ENCODE results near the gene ADAMTS12. TPM values are rescaled to one million over a fixed set of nuclear protein-coding genes. Genes with fewer than 3 reads are reported as not detected.
"Not testable (repeated sequence)": the region's sequence is repeated elsewhere in the genome, so short reads cannot be mapped to it uniquely, and the experiment has no call there.

ADAMTS12 gene
- total RNA-seq, 1 donor = under 0.01 TPM

DNA sequence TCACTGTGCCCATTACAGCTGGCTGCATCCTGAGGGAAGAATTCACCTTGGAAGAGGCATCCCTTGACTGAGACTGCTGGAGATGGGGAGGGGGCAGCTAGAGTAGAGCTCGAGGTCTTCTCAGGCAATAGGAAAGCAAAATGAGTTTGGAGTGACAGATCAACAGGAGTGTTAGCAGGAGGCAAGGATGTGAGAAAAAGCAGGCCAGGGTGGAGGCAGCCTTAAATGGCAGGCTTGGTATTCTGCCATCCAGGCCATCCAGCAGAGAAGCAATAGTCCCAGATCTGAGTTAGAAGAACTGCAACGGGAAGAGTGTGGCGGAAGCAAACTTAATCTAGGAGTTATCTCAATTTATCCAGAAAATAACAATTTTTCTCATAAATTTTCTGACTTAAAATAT lies 6.1 kb downstream of the ADAMTS12 start:
- Histone ChIP-seq H3K4me3 (ENCODE audit: low read length) (no peak overlapping the region), H3K9me3 (ENCODE audit: low read depth, low read length) (no peaks in the 10 kb centered on the region), H3K4me1 (ENCODE audit: insufficient read depth, low read length) (no peaks in the 10 kb centered on the region), H3K27me3 (ENCODE audit: insufficient read depth, low read length) (peaks cover 12% of the 10 kb centered on the region)

DNA sequence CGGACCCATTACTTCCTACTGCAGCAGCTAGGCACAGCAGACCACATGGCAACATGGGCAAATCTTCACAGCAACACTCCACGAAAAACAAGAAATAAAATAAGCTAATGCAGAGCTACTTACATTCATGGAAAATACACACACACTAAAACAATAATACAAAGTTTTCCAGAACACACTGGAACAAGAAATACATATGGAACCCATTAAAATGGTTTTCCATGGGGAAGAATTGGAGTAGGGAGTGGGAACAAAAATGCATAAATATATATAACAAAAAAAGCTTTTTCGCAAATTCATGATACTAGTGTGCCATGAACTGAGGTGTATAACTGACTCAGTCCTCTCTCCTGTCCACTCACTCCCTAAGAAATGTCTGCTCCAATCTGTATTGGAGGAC lies 8.3 kb downstream of the ADAMTS12 start:
- Histone ChIP-seq H3K4me3 (ENCODE audit: low read length) (no peak overlapping the region), H3K4me1 (ENCODE audit: insufficient read depth, low read length) (no peaks in the 10 kb centered on the region), H3K9me3 (ENCODE audit: low read depth, low read length) (no peaks in the 10 kb centered on the region), H3K27me3 (ENCODE audit: insufficient read depth, low read length) (peaks cover under 1% of the 10 kb centered on the region)

DNA sequence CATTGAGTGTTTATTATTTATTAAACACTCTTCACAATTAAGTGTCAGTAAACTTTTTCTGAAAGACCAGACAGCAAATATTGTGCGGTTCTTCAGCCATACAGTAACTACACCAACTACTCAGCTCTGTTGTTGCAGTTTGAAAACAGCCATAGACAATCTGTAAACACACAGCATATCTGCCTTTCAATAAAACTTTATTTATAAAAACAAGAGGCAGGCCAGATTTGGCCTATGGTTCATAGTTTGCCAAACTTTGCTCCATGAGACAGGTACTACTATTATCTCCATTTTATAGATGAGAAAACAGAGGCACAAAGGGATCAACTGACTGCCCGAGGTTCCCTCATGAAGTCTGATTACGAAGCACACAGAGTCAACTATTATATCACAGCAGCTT lies 11.5 kb downstream of the ADAMTS12 start:
- Histone ChIP-seq H3K9me3 (ENCODE audit: low read depth, low read length) (no peaks in the 10 kb centered on the region), H3K4me1 (ENCODE audit: insufficient read depth, low read length) (no peaks in the 10 kb centered on the region), H3K27me3 (ENCODE audit: insufficient read depth, low read length) (no peaks in the 10 kb centered on the region), H3K4me3 (ENCODE audit: low read length) (no peak overlapping the region)

DNA sequence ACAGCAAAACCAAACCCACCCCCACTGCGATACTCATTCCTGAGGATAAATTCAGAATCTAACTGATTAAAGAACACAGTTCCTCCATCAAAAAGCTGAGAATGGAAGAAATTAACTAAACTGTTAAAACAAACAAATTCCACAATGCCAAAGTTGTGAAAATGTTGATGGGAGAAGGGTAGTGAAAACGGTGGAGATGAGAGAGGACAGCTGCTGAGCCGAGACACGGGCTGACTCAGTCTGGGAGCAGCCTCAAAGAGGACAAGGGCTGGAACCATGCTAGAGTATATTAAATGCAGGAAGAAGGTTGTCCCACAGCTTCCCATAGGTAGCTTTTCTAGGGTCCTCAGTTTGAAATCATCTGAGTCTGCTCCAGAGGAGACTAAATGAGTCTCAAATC lies 14.3 kb downstream of the ADAMTS12 start:
- H3K4me1 ChIP-seq (ENCODE audit: insufficient read depth, low read length) = no peaks in the 10 kb centered on the region
- H3K4me3 ChIP-seq (ENCODE audit: low read length) = no peak overlapping the region
- H3K9me3 ChIP-seq (ENCODE audit: low read depth, low read length) = no peaks in the 10 kb centered on the region
- H3K27me3 ChIP-seq (ENCODE audit: insufficient read depth, low read length) = no peaks in the 10 kb centered on the region

DNA sequence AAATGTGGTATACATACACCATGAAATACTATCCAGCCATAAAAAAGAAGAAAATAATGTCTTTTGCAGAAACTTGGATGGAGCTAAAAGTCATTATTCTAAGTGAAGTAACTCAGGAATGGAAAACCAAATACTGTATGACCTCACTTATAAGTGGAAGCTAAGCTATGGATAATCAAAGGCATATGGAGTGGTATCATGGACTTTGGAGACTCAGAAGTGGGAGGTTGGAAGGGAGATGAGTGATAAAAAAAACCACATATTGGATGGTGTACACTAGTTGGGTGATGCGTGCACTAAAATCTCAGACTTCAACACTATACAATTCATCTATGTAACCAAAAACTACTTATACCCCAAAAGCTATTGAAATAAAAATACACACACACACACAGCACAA lies 24.5 kb downstream of the ADAMTS12 start:
- Histone ChIP-seq H3K4me3 (ENCODE audit: low read length) (no peak overlapping the region), H3K27me3 (ENCODE audit: insufficient read depth, low read length) (no peaks in the 10 kb centered on the region), H3K9me3 (ENCODE audit: low read depth, low read length) (no peaks in the 10 kb centered on the region), H3K4me1 (ENCODE audit: insufficient read depth, low read length) (no peaks in the 10 kb centered on the region)

DNA sequence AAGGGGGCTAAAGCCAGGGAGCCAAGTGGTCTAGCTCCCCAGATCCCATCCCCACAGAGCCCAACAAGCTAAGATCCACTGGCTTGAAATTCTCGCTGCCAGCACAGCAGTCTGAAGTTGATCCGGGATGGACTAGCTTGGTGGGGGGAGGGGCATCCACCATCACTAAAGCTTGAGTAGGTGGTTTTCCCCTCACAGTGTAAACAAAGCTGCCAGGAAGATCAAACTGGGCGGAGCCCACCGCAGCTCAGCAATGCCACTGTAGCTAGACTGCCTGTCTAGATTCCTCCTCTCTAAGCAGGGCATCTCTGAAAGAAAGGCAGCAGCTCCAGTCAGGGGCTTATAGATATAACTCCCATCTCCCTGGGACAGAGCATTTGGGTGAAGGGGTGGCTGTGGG lies 32.6 kb downstream of the ADAMTS12 start:
- H3K4me3 ChIP-seq (ENCODE audit: low read length); H3K4me1 ChIP-seq (ENCODE audit: insufficient read depth, low read length); H3K27me3 ChIP-seq (ENCODE audit: insufficient read depth, low read length); H3K9me3 ChIP-seq (ENCODE audit: low read depth, low read length): not testable (repeated sequence)

DNA sequence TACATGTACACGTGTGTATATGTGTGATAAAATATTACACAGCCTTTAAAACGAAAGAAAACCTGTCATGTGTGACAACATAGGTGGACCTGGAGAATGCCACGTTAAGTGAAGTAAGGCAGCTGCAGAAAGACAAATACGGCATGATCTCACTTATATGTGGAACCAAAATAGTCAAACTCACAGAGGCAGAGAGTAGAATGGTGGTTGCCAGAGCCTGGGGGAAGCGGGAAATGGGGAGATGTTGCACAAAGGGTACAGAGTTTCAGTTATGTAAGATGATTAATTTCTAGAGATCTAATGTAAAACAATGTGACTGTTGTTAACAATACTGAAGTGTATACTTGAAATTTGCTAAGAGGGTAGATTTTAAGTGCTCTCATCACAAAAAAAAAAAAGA lies 34.8 kb downstream of the ADAMTS12 start:
- Histone ChIP-seq H3K9me3 (ENCODE audit: low read depth, low read length) (no peaks in the 10 kb centered on the region), H3K4me3 (ENCODE audit: low read length) (no peak overlapping the region), H3K4me1 (ENCODE audit: insufficient read depth, low read length) (no peaks in the 10 kb centered on the region), H3K27me3 (ENCODE audit: insufficient read depth, low read length) (no peaks in the 10 kb centered on the region)

DNA sequence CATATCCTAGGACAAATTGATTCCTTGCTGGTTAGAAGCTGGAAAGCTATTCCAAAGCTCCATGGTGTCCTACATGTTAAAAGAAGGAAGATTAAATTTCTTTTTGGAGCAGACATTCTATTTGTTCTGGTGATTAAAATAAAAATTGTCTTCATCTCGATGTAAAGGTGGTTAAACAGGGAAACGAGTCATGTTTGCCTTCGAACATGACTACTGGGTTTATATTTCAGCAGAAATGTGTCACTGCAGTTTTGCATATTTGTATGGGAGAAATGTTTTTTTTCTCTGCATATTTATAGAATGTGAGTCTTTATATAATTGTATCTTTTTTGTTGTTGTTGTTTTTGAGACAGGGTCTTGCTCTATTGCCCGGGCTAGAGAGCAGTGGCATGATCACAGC lies 36.4 kb downstream of the ADAMTS12 start:
- no peaks in the 10 kb centered on the region for H3K9me3 ChIP-seq (ENCODE audit: low read depth, low read length)

DNA sequence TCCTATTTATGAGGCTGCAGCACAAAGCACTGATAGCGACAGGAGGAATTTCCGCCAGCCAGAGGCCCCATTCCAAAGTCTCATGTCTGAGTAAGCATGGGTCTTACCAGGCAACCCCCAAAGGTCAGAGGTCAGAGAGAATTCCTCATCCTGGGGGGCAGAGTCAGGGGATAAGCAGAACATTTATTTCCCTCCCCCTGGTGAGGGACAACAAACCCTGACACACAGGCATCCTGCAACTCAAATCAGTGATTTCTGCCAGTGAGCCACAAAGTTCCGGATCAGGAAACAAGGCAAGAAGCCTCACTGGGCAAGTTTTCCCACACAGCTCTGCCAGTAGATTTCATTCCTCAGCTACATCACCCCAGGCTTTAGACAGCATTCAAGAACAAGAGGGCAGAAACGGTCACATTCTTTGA lies 37.0 kb downstream of the ADAMTS12 start:
- no peaks in the 10 kb centered on the region for H3K9me3 ChIP-seq (ENCODE audit: low read depth, low read length)
- no peak overlapping the region for H3K4me3 ChIP-seq (ENCODE audit: low read length)
- no peaks in the 10 kb centered on the region for H3K4me1 ChIP-seq (ENCODE audit: insufficient read depth, low read length)
- H3K27me3 ChIP-seq (ENCODE audit: insufficient read depth, low read length) = no peaks in the 10 kb centered on the region

More for the DNA sequence above, 36.4 kb downstream of the ADAMTS12 start:
- Histone ChIP-seq H3K4me3 (ENCODE audit: low read length) (no peak overlapping the region), H3K27me3 (ENCODE audit: insufficient read depth, low read length) (no peaks in the 10 kb centered on the region), H3K4me1 (ENCODE audit: insufficient read depth, low read length) (no peaks in the 10 kb centered on the region)

DNA sequence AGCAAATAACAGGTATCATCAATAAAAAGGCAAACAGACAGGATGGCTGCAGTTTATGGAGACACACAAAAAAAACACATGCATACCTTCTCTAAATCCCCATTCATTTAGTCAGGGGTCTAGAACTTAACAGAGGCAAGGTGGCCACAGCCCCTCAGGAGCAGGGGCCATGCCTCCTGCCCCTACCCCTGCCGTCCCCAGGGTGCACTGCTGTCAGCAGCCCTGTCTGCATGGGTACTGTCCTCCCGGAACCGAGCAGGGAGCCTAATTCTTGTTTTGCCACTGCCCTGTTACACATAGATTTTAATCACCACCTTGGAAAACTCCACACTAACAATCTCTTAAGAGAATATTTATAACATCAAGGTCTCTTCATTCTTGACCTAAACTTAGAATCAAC lies 39.0 kb downstream of the ADAMTS12 start:
- Histone ChIP-seq H3K4me1 (ENCODE audit: insufficient read depth, low read length) (no peaks in the 10 kb centered on the region), H3K9me3 (ENCODE audit: low read depth, low read length) (no peaks in the 10 kb centered on the region), H3K4me3 (ENCODE audit: low read length) (no peak overlapping the region), H3K27me3 (ENCODE audit: insufficient read depth, low read length) (no peaks in the 10 kb centered on the region)

DNA sequence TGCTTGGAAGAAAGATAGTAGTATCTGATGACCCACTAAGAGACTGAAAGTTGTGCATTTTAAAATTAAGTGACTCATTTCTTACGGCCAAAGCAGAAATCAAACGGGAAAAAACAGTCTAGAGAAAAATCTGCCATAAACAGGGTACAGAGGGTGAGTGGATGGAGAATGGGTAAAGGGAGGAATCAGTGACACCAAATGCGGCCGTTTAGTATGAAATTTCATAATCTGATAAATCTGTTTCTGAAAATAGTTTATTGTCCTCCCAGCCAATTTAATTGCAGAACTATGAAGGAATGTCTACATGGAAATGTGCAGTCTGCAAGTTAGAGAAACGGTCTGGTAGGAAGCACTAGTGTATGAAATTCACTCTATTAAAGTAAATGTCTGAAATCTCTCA lies 39.5 kb downstream of the ADAMTS12 start:
- H3K27me3 ChIP-seq (ENCODE audit: insufficient read depth, low read length) = no peaks in the 10 kb centered on the region
- no peaks in the 10 kb centered on the region for H3K9me3 ChIP-seq (ENCODE audit: low read depth, low read length)
- H3K4me3 ChIP-seq (ENCODE audit: low read length) = no peak overlapping the region
- H3K4me1 ChIP-seq (ENCODE audit: insufficient read depth, low read length) = no peaks in the 10 kb centered on the region

DNA sequence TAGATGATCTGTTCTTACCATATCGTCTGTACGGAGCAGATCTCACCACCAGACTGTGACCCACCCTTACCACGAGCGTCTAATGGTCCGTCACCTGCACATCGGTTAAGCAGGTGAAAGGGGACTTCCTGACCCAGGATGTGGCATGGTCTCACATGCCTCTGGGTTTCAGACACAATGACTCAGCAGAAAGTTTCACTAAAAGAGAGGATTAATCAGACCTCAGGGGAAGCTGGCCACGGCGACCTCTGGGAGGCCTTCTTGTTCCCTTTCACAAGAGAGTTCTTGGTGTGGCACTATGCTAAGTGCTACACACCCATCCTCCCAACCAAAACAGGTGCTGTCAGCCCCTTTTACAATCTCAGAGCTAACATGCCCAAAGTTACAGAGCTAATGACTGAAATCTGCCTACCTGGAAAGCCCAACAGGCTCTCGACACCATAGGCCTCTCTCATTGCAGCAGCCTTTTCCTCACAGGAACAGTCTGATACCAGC lies 41.6 kb downstream of the ADAMTS12 start:
- Histone ChIP-seq H3K4me3 (ENCODE audit: low read length) (no peak overlapping the region), H3K9me3 (ENCODE audit: low read depth, low read length) (no peaks in the 10 kb centered on the region), H3K27me3 (ENCODE audit: insufficient read depth, low read length) (no peaks in the 10 kb centered on the region), H3K4me1 (ENCODE audit: insufficient read depth, low read length) (no peaks in the 10 kb centered on the region)

DNA sequence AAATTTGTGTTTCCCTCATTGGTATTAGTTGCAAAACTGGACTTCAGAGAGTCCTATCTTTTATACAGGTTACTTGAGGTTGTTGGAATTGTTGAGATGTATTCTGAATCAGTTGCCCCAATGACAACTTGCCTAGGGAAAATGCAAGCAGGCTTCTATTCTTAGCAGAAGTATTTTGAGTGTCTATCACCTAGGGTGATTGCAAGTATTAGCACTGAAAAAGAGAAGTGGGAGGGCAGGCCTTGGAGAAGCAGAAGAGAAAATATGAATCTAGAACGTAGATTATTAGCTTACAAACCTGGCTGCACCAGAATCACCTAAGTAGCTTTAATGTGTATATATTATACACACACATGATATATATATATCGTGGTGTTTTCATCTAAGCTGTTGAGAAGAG lies 43.2 kb downstream of the ADAMTS12 start:
- H3K27me3 ChIP-seq (ENCODE audit: insufficient read depth, low read length) = no peaks in the 10 kb centered on the region
- H3K4me3 ChIP-seq (ENCODE audit: low read length) = no peak overlapping the region
- no peaks in the 10 kb centered on the region for H3K4me1 ChIP-seq (ENCODE audit: insufficient read depth, low read length)
- no peaks in the 10 kb centered on the region for H3K9me3 ChIP-seq (ENCODE audit: low read depth, low read length)

DNA sequence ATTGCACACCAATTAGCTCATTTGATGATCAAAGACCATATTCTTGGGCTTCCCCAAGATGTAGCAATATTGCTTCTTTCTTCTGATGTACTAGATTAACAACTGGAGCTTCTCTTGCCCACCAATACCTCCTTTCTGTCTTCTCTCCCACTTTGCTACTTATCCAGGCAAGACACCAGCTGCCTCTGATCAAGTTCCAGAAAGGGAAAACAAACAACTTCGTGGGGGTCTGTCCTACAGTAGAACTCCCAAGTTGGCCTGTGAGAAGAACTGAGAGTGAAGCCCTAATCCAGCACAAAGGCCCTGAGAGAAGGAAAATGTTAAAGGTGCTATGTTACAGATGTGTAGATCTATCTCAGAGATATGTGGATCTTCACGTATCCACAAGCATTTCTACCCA lies 44.9 kb downstream of the ADAMTS12 start:
- H3K27me3 ChIP-seq (ENCODE audit: insufficient read depth, low read length) = no peaks in the 10 kb centered on the region
- H3K4me3 ChIP-seq (ENCODE audit: low read length) = no peak overlapping the region
- H3K9me3 ChIP-seq (ENCODE audit: low read depth, low read length) = no peaks in the 10 kb centered on the region
- H3K4me1 ChIP-seq (ENCODE audit: insufficient read depth, low read length) = no peaks in the 10 kb centered on the region

DNA sequence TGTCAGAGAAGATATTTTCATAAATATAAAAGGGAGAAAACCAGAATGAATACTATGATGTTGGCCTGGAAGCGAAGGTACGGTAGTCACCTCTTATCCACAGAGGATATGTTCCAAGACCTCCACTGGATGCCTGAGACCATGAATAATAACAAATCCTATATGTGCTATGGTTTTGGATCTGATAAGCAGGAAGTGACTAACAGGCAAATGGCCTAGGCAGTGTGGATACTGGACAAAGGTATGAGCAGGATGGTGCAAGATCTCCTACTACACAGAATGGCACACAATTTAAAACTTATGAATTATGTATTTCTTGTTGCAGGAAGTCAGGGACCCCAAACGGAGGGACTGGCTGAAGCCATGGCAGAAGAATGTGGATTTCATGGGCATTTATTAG lies 48.2 kb downstream of the ADAMTS12 start:
- Histone ChIP-seq H3K27me3 (ENCODE audit: insufficient read depth, low read length) (no peaks in the 10 kb centered on the region), H3K4me1 (ENCODE audit: insufficient read depth, low read length) (no peaks in the 10 kb centered on the region), H3K4me3 (ENCODE audit: low read length) (no peak overlapping the region), H3K9me3 (ENCODE audit: low read depth, low read length) (no peaks in the 10 kb centered on the region)

DNA sequence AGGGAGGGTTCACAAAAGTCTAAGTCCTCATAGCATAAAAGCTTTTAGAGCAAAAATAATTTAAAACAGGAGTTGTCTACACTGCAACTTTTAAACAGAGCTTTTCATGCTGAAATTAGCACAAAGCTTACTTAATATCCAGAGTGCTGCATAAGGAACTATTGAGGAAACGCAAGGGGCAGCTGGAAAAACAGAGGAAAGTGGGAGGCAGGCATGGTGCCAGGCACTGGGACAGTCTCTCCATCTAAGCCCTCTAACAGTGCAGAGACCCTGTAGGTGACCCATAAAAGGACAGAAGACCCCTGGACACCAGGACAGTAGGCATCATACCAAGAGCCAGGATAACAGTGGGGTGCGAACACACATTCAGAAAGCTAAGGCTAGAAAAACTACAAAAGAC lies 49.3 kb downstream of the ADAMTS12 start:
- Histone ChIP-seq H3K4me1 (ENCODE audit: insufficient read depth, low read length) (no peaks in the 10 kb centered on the region), H3K4me3 (ENCODE audit: low read length) (no peak overlapping the region), H3K9me3 (ENCODE audit: low read depth, low read length) (no peaks in the 10 kb centered on the region), H3K27me3 (ENCODE audit: insufficient read depth, low read length) (no peaks in the 10 kb centered on the region)

DNA sequence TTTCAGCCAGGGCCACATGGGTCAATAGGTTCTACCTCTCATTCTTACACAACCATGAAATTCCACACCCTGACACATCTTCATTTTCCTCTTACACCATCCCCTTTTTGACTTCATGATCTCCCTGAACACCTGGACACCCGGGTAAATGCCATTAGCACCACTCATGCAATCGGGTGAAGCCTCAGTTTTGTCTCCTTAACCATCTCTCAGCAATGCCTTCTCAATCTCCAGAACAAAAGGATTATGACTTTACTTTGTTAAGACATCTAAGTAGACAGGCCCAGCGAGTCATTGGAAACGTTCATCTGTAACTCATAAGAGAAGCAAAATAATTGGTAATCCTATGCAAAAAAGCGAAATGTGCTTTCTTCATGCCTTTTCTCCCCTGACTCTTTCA lies 49.9 kb downstream of the ADAMTS12 start:
- no peaks in the 10 kb centered on the region for H3K9me3 ChIP-seq (ENCODE audit: low read depth, low read length)
- H3K4me1 ChIP-seq (ENCODE audit: insufficient read depth, low read length) = no peaks in the 10 kb centered on the region
- H3K27me3 ChIP-seq (ENCODE audit: insufficient read depth, low read length) = no peaks in the 10 kb centered on the region
- no peak overlapping the region for H3K4me3 ChIP-seq (ENCODE audit: low read length)

All from mononuclear cell (primary cell).